AG09319 (cell line): ENCODE data around the gene OPCML.
A peak's percentile ranks its signal among the peaks of the same experiment; 100 is the strongest.

Experiments used
- DNase-seq: peaks from one replicate; pipeline ENCODE4 v3.0.0-alpha.2; 2010; ENCODE audit warnings: low read depth; ENCODE audit errors: extremely low read depth
- CTCF ChIP-seq: IDR thresholded peaks from 2 replicates; pipeline ENCODE4 v1.5.1; 2011; ENCODE audit warnings: low read depth, mild to moderate bottlenecking, inconsistent platforms, low read length, moderate library complexity

The OPCML gene

DNA sequence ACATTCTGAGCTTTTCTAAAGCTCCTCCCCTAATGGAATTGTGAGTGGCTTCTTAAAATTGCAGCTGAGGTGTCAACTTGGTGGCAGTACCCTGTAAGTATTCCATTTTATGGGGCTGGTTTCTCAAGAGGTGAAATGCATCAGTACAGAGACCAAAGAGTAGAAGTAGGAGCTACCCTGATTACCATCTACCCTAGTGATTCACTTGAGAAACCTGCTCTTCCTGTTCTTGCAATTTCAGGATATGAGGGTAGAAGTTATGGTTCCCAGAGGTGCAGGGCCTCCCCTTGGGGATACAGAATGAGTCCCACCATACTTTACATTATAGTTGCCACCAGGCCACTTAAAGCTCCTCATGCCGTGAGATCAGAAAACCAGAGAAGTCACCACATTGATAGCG lies 944.6 kb downstream of the OPCML start:
- no peak for TF ChIP-seq CTCF
- no peak for DNase-seq

DNA sequence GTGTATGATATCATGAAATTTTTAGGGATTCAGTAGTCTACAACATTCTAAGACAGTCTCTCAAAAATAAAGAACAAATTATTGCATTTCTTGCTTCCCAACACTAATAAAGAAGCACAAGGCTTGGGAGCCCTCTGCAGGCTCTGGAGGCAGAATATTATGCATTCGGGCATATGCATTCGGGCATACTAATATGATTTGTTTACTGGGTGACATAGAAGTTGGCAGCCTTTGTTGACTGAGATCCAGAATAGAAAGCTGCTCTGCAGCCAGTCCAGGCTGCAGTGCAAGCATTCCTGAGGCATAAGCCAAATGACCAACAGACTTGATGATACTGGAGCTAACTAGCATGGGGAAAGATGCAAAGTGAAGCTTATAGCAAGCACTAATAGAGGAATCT lies 945.5 kb downstream of the OPCML start:
- TF ChIP-seq CTCF, result no peak
- no peak for DNase-seq

GRCh38 chr11:132579634-132580327 lies 952.5 kb downstream of the OPCML start:
- DNase-seq, result no peak
- no peak for TF ChIP-seq CTCF

DNA sequence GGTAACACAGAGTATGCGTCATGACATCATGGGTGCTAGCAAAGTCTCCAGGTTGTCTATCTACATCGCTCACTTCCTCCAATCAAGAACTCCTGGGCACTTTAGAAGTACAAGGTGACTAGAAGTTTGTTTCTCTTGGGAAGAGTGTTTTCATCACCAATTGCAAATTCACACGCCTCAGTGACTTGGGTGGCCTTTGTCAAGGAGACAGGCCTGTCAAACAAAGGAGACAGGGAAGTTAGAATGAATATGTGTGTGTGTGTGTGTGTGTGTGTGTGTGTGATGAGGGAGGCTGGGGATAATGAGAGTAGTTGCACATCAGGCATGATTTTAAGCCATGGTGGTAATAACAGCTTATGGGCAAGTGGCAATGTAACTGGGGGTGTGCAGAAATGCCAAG lies 953.2 kb downstream of the OPCML start:
- no peak for DNase-seq
- TF ChIP-seq CTCF, result no peak

- no peak for DNase-seq
- no peak for TF ChIP-seq CTCF
Observed at GRCh38 chr11:132578580-132578979, 953.7 kb downstream of the OPCML start.

GRCh38 chr11:132576706-132577105 lies 955.6 kb downstream of the OPCML start:
- DNase-seq, result peak; percentile 5

More at GRCh38 chr11:132576706-132577105, 955.6 kb downstream of the OPCML start:
- TF ChIP-seq CTCF, result no peak
